ENCODE data around the gene TMEM213. TPM values are rescaled to one million over a fixed set of nuclear protein-coding genes. Genes with fewer than 3 reads are reported as not detected.

The TMEM213 gene, protein sequence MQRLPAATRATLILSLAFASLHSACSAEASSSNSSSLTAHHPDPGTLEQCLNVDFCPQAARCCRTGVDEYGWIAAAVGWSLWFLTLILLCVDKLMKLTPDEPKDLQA
- total RNA-seq, result 1 to 10 TPM in 3 of 6 donors, under 1 TPM in 1, not detected in 2; 0.49 to 6.1 (median 3.6) TPM

DNA sequence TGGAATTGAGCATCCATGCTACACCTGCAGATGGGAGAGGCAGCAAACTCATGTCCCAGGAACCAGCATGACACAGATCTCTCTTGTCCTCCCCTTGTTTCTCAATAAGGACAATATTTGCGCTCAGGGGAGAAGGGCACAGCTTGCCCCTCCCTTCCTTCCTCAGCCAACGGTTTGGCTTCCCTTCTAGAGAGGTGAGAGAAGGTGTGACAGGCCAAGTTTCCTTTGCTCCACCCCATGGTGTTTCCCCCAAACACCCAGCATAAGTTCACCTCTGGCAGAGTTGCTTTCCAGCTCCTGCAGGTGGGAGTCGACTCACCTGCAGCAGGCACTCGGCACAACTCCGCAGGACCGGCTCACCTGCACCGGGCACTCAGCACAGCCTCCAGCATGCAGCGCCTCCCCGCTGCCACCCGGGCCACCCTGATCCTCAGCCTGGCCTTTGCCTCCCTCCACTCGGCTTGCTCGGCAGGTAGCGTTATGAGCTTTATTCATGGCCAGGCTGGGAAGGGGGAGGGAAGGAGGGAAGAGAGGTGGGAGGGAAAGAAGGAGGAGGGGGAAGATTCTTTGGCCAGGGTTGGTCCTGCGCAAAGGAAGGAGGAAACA is at the start of gene TMEM213, which contains the start of gene ATP6V0A4:
TMEM213 (plus strand) TSS at position 280 of the 606 bp plus-strand sequence; CDS start at position 391, 111 bp downstream.
ATP6V0A4 (minus strand) TSS at position 482 of the 606 bp plus-strand sequence. CDS start 26,949 bp downstream, outside the sequence.
- DNase-seq, result peak; percentile 66 to 67
- Histone ChIP-seq H3K36me3 (no peaks in the 10 kb centered on the region), H3K9me3 (no peaks in the 10 kb centered on the region), H3K4me1 (peaks cover 0 to 3% (median 0%) of the 10 kb centered on the region in 4 donors), H3K27me3 (no peaks in the 10 kb centered on the region), H3K4me3 (peak within 1 kb of the TSS in 1 of 4 donors; percentile 7), H3K27ac (no peak within 1 kb of the TSS)
- 28 to 30% methylated on average over 9 to 12 of the region's 14 CpGs for WGBS, 2 donors
- TF ChIP-seq EP300 (IDR thresholded peaks at IDR 0.05) (no peak), POLR2AphosphoS5 (IDR thresholded peaks at IDR 0.05) (no peak), POLR2A (IDR thresholded peaks at IDR 0.05) (no peak)
- TF ChIP-seq, protein P1, sequence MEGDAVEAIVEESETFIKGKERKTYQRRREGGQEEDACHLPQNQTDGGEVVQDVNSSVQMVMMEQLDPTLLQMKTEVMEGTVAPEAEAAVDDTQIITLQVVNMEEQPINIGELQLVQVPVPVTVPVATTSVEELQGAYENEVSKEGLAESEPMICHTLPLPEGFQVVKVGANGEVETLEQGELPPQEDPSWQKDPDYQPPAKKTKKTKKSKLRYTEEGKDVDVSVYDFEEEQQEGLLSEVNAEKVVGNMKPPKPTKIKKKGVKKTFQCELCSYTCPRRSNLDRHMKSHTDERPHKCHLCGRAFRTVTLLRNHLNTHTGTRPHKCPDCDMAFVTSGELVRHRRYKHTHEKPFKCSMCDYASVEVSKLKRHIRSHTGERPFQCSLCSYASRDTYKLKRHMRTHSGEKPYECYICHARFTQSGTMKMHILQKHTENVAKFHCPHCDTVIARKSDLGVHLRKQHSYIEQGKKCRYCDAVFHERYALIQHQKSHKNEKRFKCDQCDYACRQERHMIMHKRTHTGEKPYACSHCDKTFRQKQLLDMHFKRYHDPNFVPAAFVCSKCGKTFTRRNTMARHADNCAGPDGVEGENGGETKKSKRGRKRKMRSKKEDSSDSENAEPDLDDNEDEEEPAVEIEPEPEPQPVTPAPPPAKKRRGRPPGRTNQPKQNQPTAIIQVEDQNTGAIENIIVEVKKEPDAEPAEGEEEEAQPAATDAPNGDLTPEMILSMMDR (IDR thresholded peaks at IDR 0.05), result no peak
- peak; percentile 16 to 71 for ATAC-seq (ENCODE audit: low FRiP score in 2 of 2)

DNA sequence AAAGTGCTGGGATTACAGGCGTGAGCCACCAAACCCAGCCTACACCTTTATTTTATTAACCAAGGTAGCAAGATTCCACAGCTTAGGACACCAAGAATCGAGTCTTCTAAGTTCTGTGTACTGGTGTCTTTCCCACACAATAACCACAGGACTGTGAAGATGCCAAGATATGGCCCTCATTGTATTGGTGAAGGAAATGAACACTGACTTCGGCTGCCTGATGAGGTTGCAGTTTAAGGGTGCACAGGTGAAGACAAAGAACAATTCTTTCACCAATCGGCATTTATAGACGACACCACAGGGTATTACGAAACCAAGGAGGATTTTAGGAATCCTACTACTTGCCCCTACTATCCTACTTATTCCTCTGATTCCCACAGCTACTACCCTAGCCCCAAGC is 49.1 kb upstream of the TMEM213 start:
- TF ChIP-seq POLR2AphosphoS5 (IDR thresholded peaks at IDR 0.05) (no peak), POLR2A (IDR thresholded peaks at IDR 0.05) (no peak)
- ATAC-seq (ENCODE audit: low FRiP score in 2 of 2), result no peak
- Histone ChIP-seq H3K36me3 (no peaks in the 10 kb centered on the region), H3K4me3 (no peak overlapping the region), H3K27ac (no peak overlapping the region), H3K27me3 (no peaks in the 10 kb centered on the region), H3K9me3 (no peaks in the 10 kb centered on the region), H3K4me1 (peaks cover 0 to 4% (median 0%) of the 10 kb centered on the region in 4 donors)
- no peak for DNase-seq
- 84 to 89% methylated on average over 6 of the region's 6 CpGs for WGBS, 2 donors

DNA sequence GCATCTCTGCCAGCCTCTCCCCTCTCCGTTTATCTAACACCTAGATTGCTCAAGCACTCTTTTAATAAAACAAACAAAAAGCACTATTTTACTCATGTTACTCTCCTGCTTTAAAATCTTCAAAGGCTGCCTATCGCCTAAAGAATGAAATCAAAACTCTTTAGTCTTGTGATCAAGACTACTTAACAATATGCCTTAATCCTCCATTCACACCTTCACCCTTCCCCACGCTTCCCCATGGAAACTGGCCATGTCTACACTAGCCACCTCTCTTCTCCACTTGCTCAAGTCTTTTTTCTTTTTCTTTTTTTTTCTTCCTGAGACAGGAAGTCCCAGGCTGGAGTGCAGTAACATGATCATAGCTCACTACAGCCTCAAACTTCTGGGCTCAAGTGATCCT is 47.8 kb upstream of the TMEM213 start:
- TF ChIP-seq POLR2A (IDR thresholded peaks at IDR 0.05), result no peak
- TF ChIP-seq POLR2AphosphoS5 (IDR thresholded peaks at IDR 0.05), result no peak
- TF ChIP-seq, protein P1 (IDR thresholded peaks at IDR 0.05), result no peak
- TF ChIP-seq EP300 (IDR thresholded peaks at IDR 0.05), result no peak
- 44 to 52% methylated on average over 3 of the region's 3 CpGs for WGBS, 2 donors
- Histone ChIP-seq H3K27ac (no peak overlapping the region), H3K36me3 (no peaks in the 10 kb centered on the region), H3K4me1 (peaks cover 0 to 4% (median 0%) of the 10 kb centered on the region in 4 donors), H3K9me3 (no peaks in the 10 kb centered on the region), H3K27me3 (no peaks in the 10 kb centered on the region), H3K4me3 (no peak overlapping the region)
- ATAC-seq (ENCODE audit: low FRiP score in 2 of 2), result no peak
- DNase-seq, result no peak

DNA sequence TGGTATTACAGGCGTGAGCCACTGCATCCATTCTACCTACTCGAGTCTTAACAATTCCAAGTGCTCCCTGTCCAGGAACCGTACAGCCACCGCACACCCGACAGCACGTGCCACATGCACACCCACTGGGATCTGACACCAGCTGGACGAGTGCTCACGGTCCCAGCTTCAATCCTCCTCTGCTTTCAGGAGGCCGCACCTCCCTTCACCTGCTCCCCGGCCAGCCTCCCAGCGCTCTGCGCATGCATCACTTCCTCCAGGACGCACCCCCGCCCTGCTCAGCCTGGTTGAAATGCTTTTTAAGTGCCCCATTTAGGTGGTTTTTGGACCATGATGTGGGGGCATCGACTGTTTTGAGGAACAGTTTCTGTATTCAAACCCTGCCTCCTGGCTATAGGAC is 47.3 kb upstream of the TMEM213 start:
- DNase-seq (peak in 1 of 2 donors; percentile 51), ATAC-seq (ENCODE audit: low FRiP score in 2 of 2) (no peak)
- Histone ChIP-seq H3K9me3 (no peaks in the 10 kb centered on the region), H3K36me3 (no peaks in the 10 kb centered on the region), H3K4me1 (peaks cover 0 to 4% (median 0%) of the 10 kb centered on the region in 4 donors), H3K27me3 (no peaks in the 10 kb centered on the region), H3K27ac (no peak overlapping the region), H3K4me3 (no peak overlapping the region)
- 88 to 93% methylated on average over 14 to 15 of the region's 15 CpGs for WGBS, 2 donors
- TF ChIP-seq, protein P1 (IDR thresholded peaks at IDR 0.05), result no peak
- TF ChIP-seq POLR2A (IDR thresholded peaks at IDR 0.05) (no peak), EP300 (IDR thresholded peaks at IDR 0.05) (no peak), POLR2AphosphoS5 (IDR thresholded peaks at IDR 0.05) (no peak)

DNA sequence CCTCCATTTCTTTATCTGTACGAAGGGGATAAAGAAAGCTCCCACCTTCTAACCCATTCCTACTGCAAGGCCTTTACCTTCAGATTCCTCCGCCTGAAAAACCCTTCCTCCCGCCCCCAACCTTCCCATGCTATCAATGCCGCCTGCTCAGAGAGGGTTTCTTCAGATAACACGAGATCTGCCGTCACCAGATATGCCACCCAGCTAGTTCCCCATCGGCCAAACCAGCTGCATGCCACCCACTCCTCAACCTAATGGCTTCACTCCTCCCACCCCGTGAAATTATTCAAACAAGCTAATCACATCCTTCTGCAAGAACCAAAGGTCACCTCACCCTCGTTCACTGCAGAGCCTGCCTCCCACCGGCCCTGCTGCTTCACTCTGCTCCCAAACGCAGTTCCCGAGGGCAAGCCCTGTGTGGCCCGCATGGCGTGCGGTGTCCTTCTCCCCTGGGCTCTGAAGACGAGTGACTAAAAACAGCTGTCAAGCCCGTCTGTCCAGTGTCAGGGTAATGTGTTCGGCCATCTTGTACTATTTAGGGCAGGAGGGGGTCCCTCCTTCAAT is 46.8 kb upstream of the TMEM213 start:
- 76 to 82% methylated on average over 18 of the region's 18 CpGs for WGBS, 2 donors
- DNase-seq, result peak in 1 of 2 donors; percentile 27

More for the DNA sequence above, 46.8 kb upstream of the TMEM213 start:
- no peaks in the 10 kb centered on the region for H3K9me3 ChIP-seq
- H3K4me3 ChIP-seq, result no peak overlapping the region
- peaks cover 0 to 4% (median 0%) of the 10 kb centered on the region in 4 donors for H3K4me1 ChIP-seq
- H3K36me3 ChIP-seq, result no peaks in the 10 kb centered on the region
- no peaks in the 10 kb centered on the region for H3K27me3 ChIP-seq
- TF ChIP-seq, protein P1 (IDR thresholded peaks at IDR 0.05), result no peak
- no peak for TF ChIP-seq POLR2A (IDR thresholded peaks at IDR 0.05)
- TF ChIP-seq EP300 (IDR thresholded peaks at IDR 0.05), result no peak
- no peak for TF ChIP-seq POLR2AphosphoS5 (IDR thresholded peaks at IDR 0.05)
- H3K27ac ChIP-seq, result no peak overlapping the region
- ATAC-seq (ENCODE audit: low FRiP score in 2 of 2), result no peak

All from upper lobe of left lung (tissue), 6 donors.